WI38 (cell line): ENCODE results near the gene EXOC3.

Experiments used
- H3K4me3 ChIP-seq: 2 replicates; pipeline ENCODE4 v1.5.1; 2011; ENCODE audit warnings: low read depth, mild to moderate bottlenecking, control low read depth, low read length
- CTCF ChIP-seq: IDR thresholded peaks from 2 replicates; pipeline ENCODE4 v1.5.1; 2012; ENCODE audit warnings: low read depth, mild to moderate bottlenecking, control low read depth, low read length

Gene EXOC3

GRCh38 chr5:510521-510920 is 67.5 kb downstream of the EXOC3 start:
- H3K4me3 ChIP-seq: no peak overlapping the region
- no peak for TF ChIP-seq CTCF

- TF ChIP-seq CTCF: no peak
- no peak overlapping the region for H3K4me3 ChIP-seq
These were observed 68.5 kb downstream of the EXOC3 start for GRCh38 chr5:511476-511875.

- no peak overlapping the region for H3K4me3 ChIP-seq
- no peak for TF ChIP-seq CTCF
These were observed 70.5 kb downstream of the EXOC3 start for GRCh38 chr5:513216-514100.

- no peak for TF ChIP-seq CTCF
- H3K4me3 ChIP-seq: no peak overlapping the region
These were observed 71.1 kb downstream of the EXOC3 start for GRCh38 chr5:514101-514485.

- no peak for TF ChIP-seq CTCF
These were observed 71.7 kb downstream of the EXOC3 start for GRCh38 chr5:514673-515072.

GRCh38 chr5:515273-515836 is 72.4 kb downstream of the EXOC3 start:
- no peak overlapping the region for H3K4me3 ChIP-seq
- no peak for TF ChIP-seq CTCF

More at GRCh38 chr5:514673-515072, 71.7 kb downstream of the EXOC3 start:
- H3K4me3 ChIP-seq: no peak overlapping the region

- no peak overlapping the region for H3K4me3 ChIP-seq
- no peak for TF ChIP-seq CTCF
These were observed 73.5 kb downstream of the EXOC3 start for GRCh38 chr5:516338-516925.
